ENCODE results near the gene MRTFA. TPM values are rescaled to one million over a fixed set of nuclear protein-coding genes. Genes with fewer than 3 reads are reported as not detected.

Gene MRTFA
- total and polyA plus RNA-seq, 2 donors: 22.3 to 37.6 TPM

DNA sequence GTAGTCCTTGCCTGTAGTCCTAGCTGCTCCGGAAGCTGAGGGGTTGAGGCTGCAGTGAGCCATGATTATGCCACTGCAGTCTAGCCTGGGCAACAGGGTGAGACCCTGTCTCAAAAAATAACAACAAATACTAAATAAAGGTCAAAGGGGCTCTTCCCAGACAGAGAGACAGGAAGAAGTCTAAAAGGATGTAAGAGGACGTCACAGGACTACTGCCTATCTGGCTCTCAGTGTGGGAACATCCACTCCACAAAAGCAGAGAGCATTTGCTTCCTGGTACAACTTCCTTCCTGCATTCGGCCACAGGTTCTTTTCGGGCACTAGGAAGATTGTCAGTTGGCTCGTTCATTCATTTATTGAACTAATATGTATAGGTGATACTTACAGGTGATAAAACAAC lies 155.5 kb downstream of the MRTFA start:
- H3K4me3 ChIP-seq (ENCODE audit: low read depth, low read length): no peak overlapping the region
- no peak for DNase-seq (ENCODE audit: extremely low spot score)
- H3K27ac ChIP-seq (ENCODE audit: low read depth): no peak overlapping the region
- H3K36me3 ChIP-seq (ENCODE audit: insufficient read depth): no peaks in the 10 kb centered on the region
- WGBS: 80% methylated on average over 5 of the region's 5 CpGs
- H3K4me1 ChIP-seq (ENCODE audit: insufficient read depth): peaks cover 5% of the 10 kb centered on the region

DNA sequence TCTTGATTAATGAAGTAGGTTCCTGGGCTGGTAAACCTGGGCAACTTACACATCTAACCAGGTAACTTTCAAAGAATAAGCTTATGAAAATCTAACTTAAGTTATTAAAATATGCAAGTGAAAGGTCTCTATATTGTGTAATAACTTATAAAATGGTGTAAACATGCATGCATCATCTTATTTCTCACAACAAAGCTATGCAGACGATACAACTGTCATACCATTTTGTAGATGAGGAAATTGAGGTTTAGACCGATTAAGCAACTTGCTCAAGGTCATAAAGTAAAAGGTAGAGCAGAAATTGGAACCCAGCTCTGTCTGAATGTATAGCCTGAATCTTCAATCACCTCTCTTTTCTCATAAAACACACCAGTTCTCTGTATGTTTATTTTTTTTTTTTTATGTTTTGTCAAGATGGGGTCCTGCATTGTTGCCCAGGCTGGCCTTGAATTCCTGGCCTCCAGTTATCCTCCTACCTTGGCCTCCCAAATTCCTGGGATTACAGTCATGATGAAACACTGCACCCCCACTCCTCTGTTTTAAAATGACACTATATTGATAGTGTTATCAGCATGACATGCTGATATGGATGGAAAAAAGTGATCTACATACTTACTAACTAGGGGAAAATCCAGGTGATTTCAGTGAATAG lies 156.5 kb downstream of the MRTFA start:
- H3K4me1 ChIP-seq (ENCODE audit: insufficient read depth): peaks cover 3% of the 10 kb centered on the region
- H3K4me3 ChIP-seq (ENCODE audit: low read depth, low read length): no peak overlapping the region
- H3K36me3 ChIP-seq (ENCODE audit: insufficient read depth): no peaks in the 10 kb centered on the region
- H3K27ac ChIP-seq (ENCODE audit: low read depth): no peak overlapping the region
- DNase-seq (ENCODE audit: extremely low spot score): no peak
- 83% methylated on average over 2 of the region's 2 CpGs for WGBS

DNA sequence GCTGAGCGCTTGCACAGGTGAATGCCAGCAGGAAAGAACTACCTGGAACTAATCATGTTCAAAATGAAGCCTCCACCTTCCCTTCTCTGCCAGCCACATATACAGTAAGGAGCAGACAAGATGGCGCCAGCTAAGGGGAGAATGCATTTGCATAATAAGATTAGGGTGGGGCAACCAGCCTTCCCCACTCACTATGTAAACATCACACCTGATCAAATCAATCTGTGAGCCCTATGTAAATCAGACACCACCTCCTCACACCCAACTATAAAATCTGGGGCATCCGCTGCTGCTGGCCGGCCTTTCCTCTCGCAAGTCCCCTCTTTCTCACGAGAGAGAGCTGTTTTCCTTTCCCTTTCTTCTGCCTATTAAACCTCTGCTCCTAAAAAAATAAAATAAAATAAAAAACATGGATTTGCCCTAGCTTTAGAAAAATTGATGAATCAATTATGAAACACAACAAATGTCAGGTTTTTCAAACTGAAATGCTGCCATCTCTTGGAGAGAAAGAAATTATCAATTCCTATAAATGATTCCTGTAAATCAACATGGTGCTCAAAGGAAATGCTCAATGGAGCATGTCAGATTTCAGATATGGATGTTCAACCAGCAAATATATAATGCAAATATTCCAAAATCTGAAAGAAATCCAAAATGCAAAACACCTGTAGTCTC lies 157.3 kb downstream of the MRTFA start:
- DNase-seq (ENCODE audit: extremely low spot score): no peak
- WGBS: 94% methylated on average over 6 of the region's 6 CpGs
- Histone ChIP-seq H3K4me3 (ENCODE audit: low read depth, low read length) (no peak overlapping the region), H3K4me1 (ENCODE audit: insufficient read depth) (peaks cover 3% of the 10 kb centered on the region), H3K36me3 (ENCODE audit: insufficient read depth) (no peaks in the 10 kb centered on the region), H3K27ac (ENCODE audit: low read depth) (no peak overlapping the region)

DNA sequence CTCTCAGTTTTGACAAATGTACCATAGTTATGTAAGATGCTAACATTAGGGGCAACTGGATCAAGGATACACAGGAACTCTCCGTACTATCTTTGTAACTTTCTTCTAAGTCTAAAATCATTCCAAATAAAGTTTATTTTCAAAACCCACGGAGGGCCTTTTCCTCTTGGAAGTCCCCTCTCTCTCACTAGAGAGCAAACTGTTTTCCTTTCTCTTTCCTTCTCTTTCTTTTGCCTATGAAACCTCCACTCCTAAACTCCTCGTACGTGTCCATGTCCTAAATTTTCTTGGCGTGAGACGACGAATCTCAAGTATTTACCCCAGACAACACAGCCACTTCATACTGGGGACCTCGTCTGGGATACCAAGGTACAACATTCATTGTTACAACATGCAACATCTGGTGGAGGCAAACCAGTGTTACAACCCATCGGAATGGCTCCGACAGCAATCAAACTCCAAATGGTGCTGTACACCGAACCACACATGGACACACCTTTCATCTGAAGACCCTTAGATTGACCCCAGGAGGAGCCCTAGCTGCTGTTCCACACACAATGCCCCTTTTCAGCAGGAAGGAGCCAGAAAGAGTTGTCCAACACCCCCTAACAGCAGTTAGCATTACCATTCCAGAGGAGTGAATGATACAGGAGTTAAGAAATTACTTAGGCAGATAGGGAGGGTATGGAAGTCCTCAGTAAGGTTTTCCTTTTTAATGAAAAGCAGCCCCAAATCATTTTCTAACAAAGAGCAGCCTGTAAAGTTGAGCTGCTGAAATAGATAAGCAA lies 158.0 kb downstream of the MRTFA start:
- WGBS: 88% methylated on average over 11 of the region's 11 CpGs
- Histone ChIP-seq H3K36me3 (ENCODE audit: insufficient read depth) (no peaks in the 10 kb centered on the region), H3K4me3 (ENCODE audit: low read depth, low read length) (no peak overlapping the region), H3K4me1 (ENCODE audit: insufficient read depth) (peaks cover 3% of the 10 kb centered on the region), H3K27ac (ENCODE audit: low read depth) (no peak overlapping the region)
- no peak for DNase-seq (ENCODE audit: extremely low spot score)

DNA sequence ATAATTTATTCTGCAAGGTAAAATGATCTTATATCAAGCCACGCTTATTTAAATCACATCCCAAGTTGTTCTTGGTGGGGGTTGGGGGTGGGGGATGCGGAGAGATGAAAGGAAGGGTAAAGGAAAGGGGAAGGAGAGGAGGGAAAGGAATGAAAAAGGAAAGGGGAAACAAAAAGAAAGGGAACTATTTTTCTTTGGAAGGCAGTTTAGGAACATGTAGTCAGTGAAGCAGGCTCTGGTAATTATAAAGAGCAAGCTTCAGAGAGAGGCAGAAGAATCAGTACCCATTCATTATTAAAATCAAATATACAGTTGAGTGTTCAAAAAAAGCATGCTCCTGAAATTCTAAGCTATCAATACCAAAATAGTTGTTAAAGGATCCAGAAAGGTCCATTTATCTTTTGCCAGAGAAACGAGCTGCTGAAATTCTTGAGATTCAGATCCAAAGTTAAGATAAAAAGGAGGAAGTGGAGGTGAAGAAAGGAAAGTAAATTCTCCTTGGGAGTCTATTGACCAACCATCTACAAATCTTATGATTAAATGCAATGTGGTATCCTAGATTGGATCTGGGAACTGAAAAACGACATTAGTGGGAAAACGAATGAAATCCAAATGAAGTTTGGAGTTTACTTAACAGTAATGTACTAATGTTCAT lies 158.7 kb downstream of the MRTFA start:
- no peak overlapping the region for H3K27ac ChIP-seq (ENCODE audit: low read depth)
- H3K4me3 ChIP-seq (ENCODE audit: low read depth, low read length): no peak overlapping the region
- H3K36me3 ChIP-seq (ENCODE audit: insufficient read depth): no peaks in the 10 kb centered on the region
- WGBS: 67% methylated on average over 5 of the region's 5 CpGs
- peaks cover 3% of the 10 kb centered on the region for H3K4me1 ChIP-seq (ENCODE audit: insufficient read depth)
- DNase-seq (ENCODE audit: extremely low spot score): no peak

DNA sequence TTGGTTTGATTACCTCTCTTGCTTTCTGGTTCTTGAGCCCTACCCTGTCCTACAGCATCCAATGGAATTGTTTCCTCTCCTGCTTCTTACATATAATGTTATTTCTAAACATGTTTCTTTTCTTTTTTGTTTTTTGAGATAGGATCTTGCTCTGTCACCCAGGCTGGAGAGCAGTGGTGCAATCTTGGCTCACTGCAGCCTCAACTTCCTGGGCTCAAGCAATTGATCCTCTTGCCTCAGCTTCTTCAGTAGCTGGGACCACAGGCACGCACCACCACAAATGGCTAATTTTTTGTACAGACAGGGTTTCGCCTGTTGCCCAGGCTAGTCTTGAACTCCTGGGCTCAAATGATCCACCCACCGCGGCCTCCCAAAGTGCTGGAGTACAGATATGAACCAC lies 160.2 kb downstream of the MRTFA start:
- DNase-seq (ENCODE audit: extremely low spot score): no peak
- H3K27ac ChIP-seq (ENCODE audit: low read depth): no peak overlapping the region
- peaks cover 3% of the 10 kb centered on the region for H3K4me1 ChIP-seq (ENCODE audit: insufficient read depth)
- WGBS: 93% methylated on average over 4 of the region's 4 CpGs
- no peak overlapping the region for H3K4me3 ChIP-seq (ENCODE audit: low read depth, low read length)
- no peaks in the 10 kb centered on the region for H3K36me3 ChIP-seq (ENCODE audit: insufficient read depth)

DNA sequence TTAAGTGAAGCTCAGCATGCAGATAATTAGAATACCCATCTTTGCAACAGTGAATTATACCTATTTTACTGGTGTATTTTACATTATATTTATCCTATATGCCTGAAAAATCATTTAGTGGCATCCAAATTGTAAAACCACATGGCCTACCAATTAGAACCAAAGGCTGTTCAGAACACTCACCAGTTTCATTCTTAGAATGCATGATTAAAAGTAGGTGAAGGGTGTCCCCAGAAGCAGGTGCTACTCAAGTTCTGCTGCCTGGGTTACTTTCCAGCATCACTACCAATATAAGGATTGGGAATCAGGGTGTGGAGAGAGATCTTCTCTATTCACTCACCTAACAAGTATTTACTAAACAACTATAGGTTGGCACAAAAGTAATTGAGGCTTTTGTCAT lies 162.8 kb downstream of the MRTFA start:
- H3K27ac ChIP-seq (ENCODE audit: low read depth): no peak overlapping the region
- DNase-seq (ENCODE audit: extremely low spot score): no peak
- H3K4me3 ChIP-seq (ENCODE audit: low read depth, low read length): no peak overlapping the region
- no peaks in the 10 kb centered on the region for H3K36me3 ChIP-seq (ENCODE audit: insufficient read depth)
- peaks cover 3% of the 10 kb centered on the region for H3K4me1 ChIP-seq (ENCODE audit: insufficient read depth)

DNA sequence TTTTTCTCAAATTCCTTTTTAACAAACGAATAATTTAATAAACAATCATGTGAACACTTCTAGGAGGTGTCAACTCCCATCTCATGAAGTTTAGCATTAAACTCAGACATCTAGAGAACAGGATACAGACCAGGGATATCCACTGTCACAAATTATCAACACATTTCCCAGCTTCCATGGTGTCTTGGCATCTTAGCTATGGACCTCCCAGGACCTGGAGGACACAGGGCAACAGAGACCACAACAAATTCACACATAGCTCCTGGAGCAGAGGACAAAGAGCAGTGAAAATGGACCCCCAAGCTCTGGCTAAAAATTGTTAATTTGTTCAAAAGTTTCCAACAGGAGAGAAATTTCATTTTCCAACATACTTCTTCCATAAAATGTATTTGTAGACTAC lies 163.9 kb downstream of the MRTFA start:
- no peak for DNase-seq (ENCODE audit: extremely low spot score)
- no peak overlapping the region for H3K27ac ChIP-seq (ENCODE audit: low read depth)
- no peaks in the 10 kb centered on the region for H3K36me3 ChIP-seq (ENCODE audit: insufficient read depth)
- 86% methylated on average over 1 of the region's 1 CpG for WGBS
- H3K4me1 ChIP-seq (ENCODE audit: insufficient read depth): peaks cover 1% of the 10 kb centered on the region
- no peak overlapping the region for H3K4me3 ChIP-seq (ENCODE audit: low read depth, low read length)

DNA sequence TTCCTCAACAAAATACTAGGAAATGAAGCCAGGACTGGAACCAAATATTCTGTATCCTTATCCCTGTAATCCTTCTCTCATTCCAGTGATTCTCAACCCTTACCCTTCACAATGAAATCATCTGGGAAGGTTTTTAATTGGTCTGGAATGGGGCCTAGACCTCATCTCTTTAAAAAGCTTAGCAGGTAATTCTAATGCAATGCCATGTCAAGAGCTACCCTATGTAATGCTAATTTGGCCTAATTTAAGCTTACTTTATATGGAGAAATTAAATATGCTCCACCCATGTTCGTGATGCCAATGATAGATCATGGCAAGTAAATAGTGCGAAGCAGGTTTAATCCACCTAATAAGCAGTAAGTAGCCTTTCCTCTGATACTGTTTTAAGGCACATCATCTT lies 164.5 kb downstream of the MRTFA start:
- Histone ChIP-seq H3K27ac (ENCODE audit: low read depth) (no peak overlapping the region), H3K4me1 (ENCODE audit: insufficient read depth) (peaks cover 1% of the 10 kb centered on the region), H3K36me3 (ENCODE audit: insufficient read depth) (no peaks in the 10 kb centered on the region), H3K4me3 (ENCODE audit: low read depth, low read length) (no peak overlapping the region)
- DNase-seq (ENCODE audit: extremely low spot score): no peak
- 97% methylated on average over 2 of the region's 2 CpGs for WGBS

DNA sequence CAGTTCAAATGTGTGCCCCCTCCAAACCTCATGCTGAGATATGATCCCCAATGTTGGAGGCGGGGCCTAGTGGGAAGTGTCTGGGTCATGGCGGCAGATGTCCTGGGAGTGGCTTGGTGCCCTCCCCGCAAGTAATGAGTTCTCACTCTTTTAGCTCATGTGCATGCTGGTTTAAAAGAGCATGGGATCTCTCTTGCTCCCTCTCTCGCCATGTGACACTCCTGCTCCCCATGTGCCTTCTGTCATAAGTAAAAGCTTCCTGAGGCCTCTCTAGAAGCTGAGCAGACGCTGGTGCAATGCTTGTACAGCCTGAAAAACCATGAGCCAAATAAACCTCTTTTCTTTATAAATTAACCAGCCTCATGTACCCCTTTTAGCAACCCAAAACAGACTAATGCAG lies 167.3 kb downstream of the MRTFA start:
- DNase-seq (ENCODE audit: extremely low spot score): no peak
- peaks cover 1% of the 10 kb centered on the region for H3K4me1 ChIP-seq (ENCODE audit: insufficient read depth)
- H3K36me3 ChIP-seq (ENCODE audit: insufficient read depth): no peaks in the 10 kb centered on the region
- no peak overlapping the region for H3K27ac ChIP-seq (ENCODE audit: low read depth)
- no peak overlapping the region for H3K4me3 ChIP-seq (ENCODE audit: low read depth, low read length)
- 95% methylated on average over 5 of the region's 5 CpGs for WGBS

DNA sequence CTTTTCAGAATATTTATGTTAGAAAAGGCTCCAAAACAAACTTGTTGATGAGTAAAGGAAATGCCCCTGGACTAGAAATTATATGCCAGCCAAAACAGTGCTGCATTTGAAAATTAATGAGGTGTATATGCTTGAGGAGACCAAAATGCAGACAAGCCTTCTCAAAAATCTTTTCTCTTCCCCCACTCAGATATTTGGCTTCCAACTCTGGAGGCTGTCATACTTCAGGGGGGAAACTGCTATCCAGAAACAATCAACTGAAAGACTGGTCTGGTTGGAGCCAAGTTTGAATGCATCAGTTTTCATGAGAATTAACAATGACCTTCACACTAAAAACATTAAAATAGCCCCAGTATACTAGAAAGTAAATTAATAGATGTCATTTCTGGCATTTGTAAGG lies 167.9 kb downstream of the MRTFA start:
- Histone ChIP-seq H3K4me1 (ENCODE audit: insufficient read depth) (peaks cover 1% of the 10 kb centered on the region), H3K4me3 (ENCODE audit: low read depth, low read length) (no peak overlapping the region), H3K27ac (ENCODE audit: low read depth) (no peak overlapping the region), H3K36me3 (ENCODE audit: insufficient read depth) (no peaks in the 10 kb centered on the region)
- DNase-seq (ENCODE audit: extremely low spot score): no peak

DNA sequence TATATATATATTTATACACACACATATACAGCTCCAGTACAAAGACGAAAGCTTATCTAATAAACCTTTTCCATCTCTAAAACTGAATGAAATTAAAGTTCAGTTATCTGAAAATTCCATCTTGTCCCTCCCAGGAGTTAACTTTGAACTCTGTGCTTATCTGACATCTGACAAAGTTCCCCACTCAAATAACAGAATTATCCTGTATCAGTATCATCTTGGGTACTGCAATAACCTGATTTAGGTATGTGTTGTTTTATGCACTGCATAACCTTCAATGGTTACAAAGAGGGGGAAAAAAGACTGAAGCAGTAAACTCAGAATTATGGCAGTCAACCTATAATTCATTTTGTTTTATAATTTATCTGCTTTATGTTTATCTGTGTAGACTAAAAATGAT lies 169.5 kb downstream of the MRTFA start:
- 89% methylated on average over 1 of the region's 1 CpG for WGBS
- H3K27ac ChIP-seq (ENCODE audit: low read depth): no peak overlapping the region
- peaks cover 1% of the 10 kb centered on the region for H3K4me1 ChIP-seq (ENCODE audit: insufficient read depth)

DNA sequence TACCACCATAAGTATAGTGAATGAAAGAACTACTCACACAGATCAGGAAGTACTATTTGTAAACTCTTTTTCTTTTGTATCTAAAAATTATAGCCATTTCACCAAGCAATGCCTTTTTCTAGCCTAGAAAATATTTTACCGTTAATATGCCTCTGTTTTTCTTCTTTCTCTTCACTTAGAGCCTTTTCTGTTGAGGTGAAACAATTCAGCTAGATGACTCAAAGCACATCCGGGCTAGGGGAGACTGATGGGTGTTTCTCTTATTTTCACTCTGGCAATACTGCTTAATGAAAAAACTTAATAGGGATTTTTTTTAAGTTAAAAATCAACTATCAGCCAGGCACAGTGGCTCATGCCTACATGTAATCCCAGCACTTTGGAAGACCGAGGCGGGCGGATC lies 172.8 kb downstream of the MRTFA start:
- 90% methylated on average over 5 of the region's 5 CpGs for WGBS
- no peak overlapping the region for H3K27ac ChIP-seq (ENCODE audit: low read depth)
- DNase-seq (ENCODE audit: extremely low spot score): no peak
- H3K36me3 ChIP-seq (ENCODE audit: insufficient read depth): peaks cover 3% of the 10 kb centered on the region
- H3K4me3 ChIP-seq (ENCODE audit: low read depth, low read length): no peak overlapping the region
- H3K4me1 ChIP-seq (ENCODE audit: insufficient read depth): peaks cover 1% of the 10 kb centered on the region

More for the DNA sequence above, 169.5 kb downstream of the MRTFA start:
- DNase-seq (ENCODE audit: extremely low spot score): no peak
- H3K36me3 ChIP-seq (ENCODE audit: insufficient read depth): peaks cover 2% of the 10 kb centered on the region
- H3K4me3 ChIP-seq (ENCODE audit: low read depth, low read length): no peak overlapping the region

All from urinary bladder (tissue), 4 donors.